Measurements from ENCODE around the gene ATP9B.

Gene ATP9B

GRCh38 chr18:79396431-79397246 lies 327.4 kb downstream of the ATP9B start:
- DNase-seq (ENCODE audit: low read depth), result no peak

- DNase-seq (ENCODE audit: low read depth), result no peak
Measured at GRCh38 chr18:79397247-79397829, 328.1 kb downstream of the ATP9B start.

GRCh38 chr18:79397830-79398761 lies 328.9 kb downstream of the ATP9B start:
- DNase-seq (ENCODE audit: low read depth), result no peak

GRCh38 chr18:79399275-79400081 lies 330.3 kb downstream of the ATP9B start:
- DNase-seq (ENCODE audit: low read depth), result no peak

- no peak for DNase-seq (ENCODE audit: low read depth)
Measured at GRCh38 chr18:79400091-79400590, 330.9 kb downstream of the ATP9B start.

GRCh38 chr18:79400591-79401381 lies 331.6 kb downstream of the ATP9B start:
- DNase-seq (ENCODE audit: low read depth), result no peak

GRCh38 chr18:79401494-79402208 lies 332.5 kb downstream of the ATP9B start:
- no peak for DNase-seq (ENCODE audit: low read depth)

GRCh38 chr18:79402209-79402576 lies 333.0 kb downstream of the ATP9B start:
- no peak for DNase-seq (ENCODE audit: low read depth)

GRCh38 chr18:79402977-79403722 lies 334.0 kb downstream of the ATP9B start:
- DNase-seq (ENCODE audit: low read depth), result no peak

- no peak for DNase-seq (ENCODE audit: low read depth)
Measured at GRCh38 chr18:79403723-79404566, 334.8 kb downstream of the ATP9B start.

- no peak for DNase-seq (ENCODE audit: low read depth)
Measured at GRCh38 chr18:79404567-79404910, 335.3 kb downstream of the ATP9B start.

- DNase-seq (ENCODE audit: low read depth), result no peak
Measured at GRCh38 chr18:79405019-79405780, 336.0 kb downstream of the ATP9B start.

GRCh38 chr18:79405781-79406575 lies 336.8 kb downstream of the ATP9B start:
- no peak for DNase-seq (ENCODE audit: low read depth)

GRCh38 chr18:79406708-79407107 lies 337.5 kb downstream of the ATP9B start:
- no peak for DNase-seq (ENCODE audit: low read depth)

- no peak for DNase-seq (ENCODE audit: low read depth)
Measured at GRCh38 chr18:79409313-79409712, 340.1 kb downstream of the ATP9B start.

GRCh38 chr18:79410171-79410641 lies 341.0 kb downstream of the ATP9B start:
- no peak for DNase-seq (ENCODE audit: low read depth)
